ENCODE data around the gene CALN1. TPM values are rescaled to one million over a fixed set of nuclear protein-coding genes. Genes with fewer than 3 reads are reported as not detected.

Gene CALN1
- total and polyA plus RNA-seq, 11 donors: not detected

DNA sequence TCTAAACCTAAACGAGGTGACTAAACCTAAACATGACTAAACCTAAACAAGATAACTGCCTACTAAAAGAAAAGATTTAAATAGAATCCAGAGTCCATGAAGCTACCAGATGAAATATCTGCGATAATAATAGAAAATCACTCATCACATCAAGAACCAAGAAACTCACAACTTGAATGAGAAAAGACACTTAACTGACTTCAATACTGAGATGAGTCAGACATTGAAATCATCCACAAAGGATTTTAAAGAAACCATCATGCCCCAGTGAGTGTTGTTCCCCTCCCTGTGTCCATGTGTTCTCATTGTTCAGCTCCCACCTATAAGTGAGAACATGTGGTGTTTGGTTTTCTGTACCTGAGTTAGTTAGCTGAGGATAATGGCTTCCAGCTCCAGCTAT, 416.0 kb downstream of the CALN1 start:
- Histone ChIP-seq H3K36me3 (no peaks in the 10 kb centered on the region), H3K27me3 (no peaks in the 10 kb centered on the region), H3K4me1 (no peaks in the 10 kb centered on the region), H3K4me3 (no peak overlapping the region), H3K27ac (no peak overlapping the region), H3K9me3 (no peaks in the 10 kb centered on the region)
- TF ChIP-seq POLR2A (IDR thresholded peaks at IDR 0.05) (no peak), CTCF (IDR thresholded peaks at IDR 0.05) (no peak)
- ATAC-seq (no peak), DNase-seq (no peak)
- intact Hi-C loops (cut with DNase I): no loop called here
- WGBS, 4 donors: 71 to 82% (median 75%) methylated on average over 2 of the region's 2 CpGs

DNA sequence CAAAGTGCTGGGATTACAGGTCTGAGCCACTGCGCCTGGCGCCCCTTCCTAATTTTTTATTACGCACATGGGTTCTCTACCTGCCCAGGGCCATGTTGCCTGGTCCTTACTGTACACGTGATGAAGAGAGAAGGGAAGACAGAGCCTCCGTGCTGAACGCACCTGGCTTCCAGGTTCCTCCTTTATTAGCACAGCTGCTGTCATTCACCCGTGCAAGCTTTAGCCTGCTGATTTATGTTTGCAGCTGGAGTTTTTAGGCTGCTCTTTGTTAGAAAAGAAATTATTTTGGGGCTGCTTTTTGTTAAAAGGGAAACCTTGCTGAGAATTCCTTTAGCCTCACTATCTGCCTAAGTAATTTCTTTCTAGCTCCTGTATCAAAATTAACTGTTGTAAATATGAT, 417.0 kb downstream of the CALN1 start:
- Histone ChIP-seq H3K4me1 (no peaks in the 10 kb centered on the region), H3K9me3 (no peaks in the 10 kb centered on the region), H3K4me3 (no peak overlapping the region), H3K27ac (no peak overlapping the region), H3K27me3 (no peaks in the 10 kb centered on the region), H3K36me3 (no peaks in the 10 kb centered on the region)
- intact Hi-C loops (cut with DNase I): no loop called here
- no peak for ATAC-seq
- DNase-seq: no peak
- WGBS, 4 donors: 88 to 94% (median 91%) methylated on average over 7 of the region's 7 CpGs
- TF ChIP-seq POLR2A (IDR thresholded peaks at IDR 0.05): no peak
- TF ChIP-seq CTCF (IDR thresholded peaks at IDR 0.05): no peak

DNA sequence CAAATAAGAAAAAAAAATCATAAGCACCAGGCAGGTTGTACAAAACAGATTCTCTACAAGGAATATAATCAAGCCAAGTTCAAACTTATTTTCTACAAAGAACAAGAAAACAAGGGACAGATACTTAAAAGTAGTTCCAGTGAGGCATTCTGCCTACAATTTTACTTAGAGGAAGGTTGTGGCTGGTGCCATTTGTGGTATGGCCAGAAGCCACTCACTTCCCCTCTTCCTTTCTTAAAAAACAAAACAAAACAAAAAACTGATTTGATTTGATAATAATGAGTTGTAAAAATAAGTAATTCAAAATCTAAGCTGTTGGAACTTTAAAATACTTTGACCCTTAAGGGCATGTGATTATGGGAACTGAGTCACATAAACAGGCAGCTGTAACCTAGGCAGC, 420.6 kb downstream of the CALN1 start:
- intact Hi-C loops (cut with DNase I): no loop called here
- no peak overlapping the region for H3K4me3 ChIP-seq
- no peak for ATAC-seq
- H3K4me1 ChIP-seq: no peaks in the 10 kb centered on the region
- H3K27me3 ChIP-seq: no peaks in the 10 kb centered on the region
- no peaks in the 10 kb centered on the region for H3K9me3 ChIP-seq
- TF ChIP-seq CTCF (IDR thresholded peaks at IDR 0.05) (no peak), POLR2A (IDR thresholded peaks at IDR 0.05) (no peak)
- no peaks in the 10 kb centered on the region for H3K36me3 ChIP-seq
- DNase-seq: no peak
- H3K27ac ChIP-seq: no peak overlapping the region

DNA sequence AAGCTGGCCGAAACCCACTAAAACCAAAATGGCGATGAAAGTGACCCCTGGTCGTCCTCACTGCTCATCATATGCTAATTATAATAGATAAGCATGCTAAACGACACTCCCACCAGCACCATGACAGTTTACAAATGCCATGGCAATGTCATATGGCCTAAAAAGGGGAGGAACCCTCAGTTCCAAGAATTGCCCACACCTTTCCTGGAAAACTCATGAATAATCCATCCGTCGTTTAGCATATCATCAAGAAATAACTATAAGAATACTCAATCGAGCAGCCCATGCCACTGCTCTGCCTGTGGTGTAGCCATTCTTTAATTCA, 422.0 kb downstream of the CALN1 start:
- Histone ChIP-seq H3K4me3 (no peak overlapping the region), H3K9me3 (no peaks in the 10 kb centered on the region), H3K4me1 (no peaks in the 10 kb centered on the region), H3K27me3 (no peaks in the 10 kb centered on the region), H3K36me3 (no peaks in the 10 kb centered on the region), H3K27ac (no peak overlapping the region)
- no peak for TF ChIP-seq CTCF (IDR thresholded peaks at IDR 0.05)
- no peak for TF ChIP-seq POLR2A (IDR thresholded peaks at IDR 0.05)
- DNase-seq: no peak
- 79 to 87% (median 83%) methylated on average over 7 of the region's 7 CpGs for WGBS, 4 donors
- intact Hi-C loops (cut with DNase I): no loop called here
- no peak for ATAC-seq

All from heart left ventricle (tissue), 16 donors.